Prostate gland (tissue), 2 donors: ENCODE results near the gene KIF5C. TPM values are rescaled to one million over a fixed set of nuclear protein-coding genes. Genes with fewer than 3 reads are reported as not detected.

Experiments used
- DNase-seq: peaks from one replicate; pipeline ENCODE4 v3.0.0-alpha.2; 2019; ENCODE audit warnings: low spot score
- H3K27ac ChIP-seq, 2 donors: fragments of 200-600 bp; sonication (generic); 2 replicates each; pipeline ENCODE4 v1.5.1; 2017 to 2019
- H3K27me3 ChIP-seq: fragments of 200-600 bp; sonication (generic); replicated peaks from 2 replicates; pipeline ENCODE4 v1.5.1; 2019; ENCODE audit not compliant: insufficient read depth
- H3K36me3 ChIP-seq, 2 donors: fragments of 200-600 bp; sonication (generic); 1 replicate in 1 of 2; 2 replicates in 1 of 2; pipeline versions ENCODE4 v1.5.1 to v1.8.1; 2017 to 2019
- H3K4me1 ChIP-seq: fragments of 200-600 bp; sonication (generic); replicated peaks from 2 replicates; pipeline ENCODE4 v1.5.1; 2019
- H3K4me3 ChIP-seq, 2 donors: fragments of 200-600 bp; sonication (generic); 2 replicates each; pipeline ENCODE4 v1.5.1; 2017 to 2019
- H3K9me3 ChIP-seq: fragments of 200-600 bp; sonication (generic); 2 replicates; pipeline ENCODE4 v1.5.1; 2017
- CTCF ChIP-seq, 4 experiments: fragments of 200-600 bp in 2 of 4; fragments of 450-650 bp in 2 of 4; sonication (generic) in 2 of 4; IDR thresholded peaks; 1 replicate in 3 of 4; 2 replicates in 1 of 4; pipeline ENCODE4 v1.5.1; 2016 to 2019; ENCODE audit warnings: antibody characterized with exemption in 4 of 4, mild to moderate bottlenecking in 2 of 4, moderate library complexity in 2 of 4
- POLR2A ChIP-seq: fragments of 450-650 bp; IDR thresholded peaks from one replicate; pipeline ENCODE4 v1.6.1; 2016; ENCODE audit warnings: antibody characterized with exemption, mild to moderate bottlenecking
- POLR2AphosphoS5 ChIP-seq: sonication (generic); formaldehyde crosslinking; IDR thresholded peaks from one replicate; pipeline ENCODE4 v1.6.1; 2017; ENCODE audit warnings: antibody characterized with exemption
- WGBS: methylation state at CpG from one replicate; pipeline ENCODE4 v1.1.5; 2018; 5-methylcytosine and 5-hydroxymethylcytosine counted together
- intact Hi-C: fragments of 100-400 bp; cut with DNase I; formaldehyde crosslinking; loops from one replicate; pipeline ENCODE4 v1.14.2; 2022
- total RNA-seq, 2 donors: library from RNA; depleted of rRNA; stranded (reverse); fragments of >200 nt; gene quantifications; one replicate each; pipeline ENCODE4 v1.1.0, GENCODE V29; 2016

The KIF5C gene
- total RNA-seq, 2 donors from 2014 or later = 84.3 to 123 TPM

GRCh38 chr2:148928395-148928794 is 53.4 kb downstream of the KIF5C start:
- TF ChIP-seq POLR2AphosphoS5 = no peak
- TF ChIP-seq CTCF (IDR thresholded peaks at IDR 0.05) = no peak
- no peak for TF ChIP-seq POLR2A
- intact Hi-C loops = no loop called here
- DNase-seq = no peak
- Histone ChIP-seq H3K4me3 (no peak overlapping the region), H3K27me3 (no peaks in the 10 kb centered on the region), H3K36me3 (no peaks in the 10 kb centered on the region), H3K27ac (no peak overlapping the region), H3K4me1 (no peaks in the 10 kb centered on the region), H3K9me3 (no peaks in the 10 kb centered on the region)
- 52% methylated on average over 3 of the region's 3 CpGs for WGBS

GRCh38 chr2:148930046-148930775 is 55.2 kb downstream of the KIF5C start:
- Histone ChIP-seq H3K4me1 (no peaks in the 10 kb centered on the region), H3K4me3 (no peak overlapping the region), H3K27me3 (no peaks in the 10 kb centered on the region), H3K36me3 (no peaks in the 10 kb centered on the region), H3K27ac (no peak overlapping the region), H3K9me3 (no peaks in the 10 kb centered on the region)
- DNase-seq = no peak
- intact Hi-C loops = no loop called here
- TF ChIP-seq POLR2A (no peak), POLR2AphosphoS5 (no peak)
- WGBS = 81% methylated on average over 9 of the region's 9 CpGs

- intact Hi-C loops = no loop called here
- Histone ChIP-seq H3K27me3 (no peaks in the 10 kb centered on the region), H3K27ac (no peak overlapping the region), H3K36me3 (no peaks in the 10 kb centered on the region), H3K9me3 (no peaks in the 10 kb centered on the region), H3K4me1 (no peaks in the 10 kb centered on the region), H3K4me3 (no peak overlapping the region)
- 73% methylated on average over 7 of the region's 7 CpGs for WGBS
- TF ChIP-seq CTCF (IDR thresholded peaks at IDR 0.05) (no peak), POLR2A (no peak), POLR2AphosphoS5 (no peak)
- no peak for DNase-seq
Measured at GRCh38 chr2:148932536-148932935, 57.5 kb downstream of the KIF5C start.

GRCh38 chr2:148933456-148933855 is 58.4 kb downstream of the KIF5C start:
- no peak for TF ChIP-seq POLR2AphosphoS5
- no peak overlapping the region for H3K27ac ChIP-seq
- no peaks in the 10 kb centered on the region for H3K9me3 ChIP-seq
- no peaks in the 10 kb centered on the region for H3K36me3 ChIP-seq
- no peaks in the 10 kb centered on the region for H3K4me1 ChIP-seq
- WGBS = 97% methylated on average over 7 of the region's 7 CpGs
- no peak for DNase-seq
- H3K4me3 ChIP-seq = no peak overlapping the region
- no peaks in the 10 kb centered on the region for H3K27me3 ChIP-seq
- intact Hi-C loops = no loop called here

GRCh38 chr2:148935791-148936190 is 60.8 kb downstream of the KIF5C start:
- Histone ChIP-seq H3K4me3 (no peak overlapping the region), H3K27me3 (no peaks in the 10 kb centered on the region), H3K4me1 (no peaks in the 10 kb centered on the region), H3K36me3 (no peaks in the 10 kb centered on the region), H3K27ac (no peak overlapping the region), H3K9me3 (no peaks in the 10 kb centered on the region)
- TF ChIP-seq POLR2A = no peak
- no peak for TF ChIP-seq CTCF (IDR thresholded peaks at IDR 0.05)
- no peak for TF ChIP-seq POLR2AphosphoS5
- DNase-seq = no peak
- intact Hi-C loops = no loop called here
- WGBS = 86% methylated on average over 5 of the region's 5 CpGs

GRCh38 chr2:148936857-148937450 is 61.9 kb downstream of the KIF5C start:
- no peaks in the 10 kb centered on the region for H3K4me1 ChIP-seq
- no peak overlapping the region for H3K4me3 ChIP-seq
- WGBS = 77% methylated on average over 8 of the region's 8 CpGs
- H3K9me3 ChIP-seq = no peaks in the 10 kb centered on the region
- no peak for DNase-seq
- H3K27ac ChIP-seq = no peak overlapping the region
- H3K27me3 ChIP-seq = no peaks in the 10 kb centered on the region
- intact Hi-C loops = no loop called here
- TF ChIP-seq CTCF (IDR thresholded peaks at IDR 0.05) = peak in 1 of 4 experiments; percentile 5
- no peak for TF ChIP-seq POLR2A
- TF ChIP-seq POLR2AphosphoS5 = no peak
- no peaks in the 10 kb centered on the region for H3K36me3 ChIP-seq
